Occipital lobe (tissue), 2 donors: Measurements from ENCODE around the gene GK2. TPM values are rescaled to one million over a fixed set of nuclear protein-coding genes. Genes with fewer than 3 reads are reported as not detected.

ENCODE experiments used
- DNase-seq: peaks from one replicate; lab custom pipeline; 2025; lab: John Stamatoyannopoulos, UW
- total RNA-seq: library from RNA; depleted of rRNA; stranded (reverse); fragments of >200 nt; gene quantifications from one replicate; pipeline ENCODE4 v1.2.3, GENCODE V29; 2014

GK2 gene
- total RNA-seq: not detected

GRCh38 chr4:79408063-79408462 is at the start of gene GK2:
TSS of gene GK2 (minus strand) at chr4:79408228. CDS start at chr4:79408200, 28 bp downstream.
- no peak for DNase-seq

- DNase-seq: no peak
Measured at GRCh38 chr4:79455216-79455615, 47.2 kb upstream of the GK2 start.

- DNase-seq: no peak
Measured at GRCh38 chr4:79454656-79455055, 46.6 kb upstream of the GK2 start.

GRCh38 chr4:79450053-79450452 is 42.0 kb upstream of the GK2 start:
- DNase-seq: no peak

GRCh38 chr4:79446145-79446544 is 38.1 kb upstream of the GK2 start:
- DNase-seq: no peak

GRCh38 chr4:79445371-79445781 is 37.3 kb upstream of the GK2 start:
- no peak for DNase-seq

GRCh38 chr4:79442422-79442821 is 34.4 kb upstream of the GK2 start:
- DNase-seq: no peak

- no peak for DNase-seq
Measured at GRCh38 chr4:79439489-79439888, 31.5 kb upstream of the GK2 start.

GRCh38 chr4:79431839-79432238 is 23.8 kb upstream of the GK2 start:
- DNase-seq: no peak

- no peak for DNase-seq
Measured at GRCh38 chr4:79429113-79429903, 21.3 kb upstream of the GK2 start.

- no peak for DNase-seq
Measured at GRCh38 chr4:79426989-79427388, 19.0 kb upstream of the GK2 start.

- DNase-seq: no peak
Measured at GRCh38 chr4:79425586-79425985, 17.6 kb upstream of the GK2 start.

- no peak for DNase-seq
Measured at GRCh38 chr4:79421483-79421882, 13.5 kb upstream of the GK2 start.

- DNase-seq: no peak
Measured at GRCh38 chr4:79413886-79414285, 5.9 kb upstream of the GK2 start.

- no peak for DNase-seq
Measured at GRCh38 chr4:79413032-79413885, 5.2 kb upstream of the GK2 start.

GRCh38 chr4:79404666-79405065 is 3.4 kb downstream of the GK2 start:
- no peak for DNase-seq

GRCh38 chr4:79403356-79403755 is 4.7 kb downstream of the GK2 start:
- no peak for DNase-seq

- DNase-seq: no peak
Measured at GRCh38 chr4:79402332-79402851, 5.6 kb downstream of the GK2 start.

GRCh38 chr4:79399076-79399475 is 9.0 kb downstream of the GK2 start:
- DNase-seq: no peak

GRCh38 chr4:79397951-79398350 is 10.1 kb downstream of the GK2 start:
- no peak for DNase-seq

GRCh38 chr4:79396794-79397193 is 11.2 kb downstream of the GK2 start:
- no peak for DNase-seq

GRCh38 chr4:79395841-79396240 is 12.2 kb downstream of the GK2 start:
- no peak for DNase-seq
